GM12892 (cell line): ENCODE measurements around the gene CCNK.

Experiments
- POLR2A ChIP-seq: IDR thresholded peaks from 2 replicates; pipeline ENCODE4 v1.6.1; 2011; ENCODE audit warnings: low read depth, low read length, control low read depth
- POLR2AphosphoS5 ChIP-seq: IDR thresholded peaks from 2 replicates; pipeline ENCODE4 v1.6.1; 2011; ENCODE audit warnings: low read depth, low read length, control low read depth
- TAF1 ChIP-seq: IDR thresholded peaks from 2 replicates; pipeline ENCODE4 v1.6.1; 2011; ENCODE audit warnings: low read depth, mild to moderate bottlenecking, control low read depth, low read length, borderline replicate concordance

DNA sequence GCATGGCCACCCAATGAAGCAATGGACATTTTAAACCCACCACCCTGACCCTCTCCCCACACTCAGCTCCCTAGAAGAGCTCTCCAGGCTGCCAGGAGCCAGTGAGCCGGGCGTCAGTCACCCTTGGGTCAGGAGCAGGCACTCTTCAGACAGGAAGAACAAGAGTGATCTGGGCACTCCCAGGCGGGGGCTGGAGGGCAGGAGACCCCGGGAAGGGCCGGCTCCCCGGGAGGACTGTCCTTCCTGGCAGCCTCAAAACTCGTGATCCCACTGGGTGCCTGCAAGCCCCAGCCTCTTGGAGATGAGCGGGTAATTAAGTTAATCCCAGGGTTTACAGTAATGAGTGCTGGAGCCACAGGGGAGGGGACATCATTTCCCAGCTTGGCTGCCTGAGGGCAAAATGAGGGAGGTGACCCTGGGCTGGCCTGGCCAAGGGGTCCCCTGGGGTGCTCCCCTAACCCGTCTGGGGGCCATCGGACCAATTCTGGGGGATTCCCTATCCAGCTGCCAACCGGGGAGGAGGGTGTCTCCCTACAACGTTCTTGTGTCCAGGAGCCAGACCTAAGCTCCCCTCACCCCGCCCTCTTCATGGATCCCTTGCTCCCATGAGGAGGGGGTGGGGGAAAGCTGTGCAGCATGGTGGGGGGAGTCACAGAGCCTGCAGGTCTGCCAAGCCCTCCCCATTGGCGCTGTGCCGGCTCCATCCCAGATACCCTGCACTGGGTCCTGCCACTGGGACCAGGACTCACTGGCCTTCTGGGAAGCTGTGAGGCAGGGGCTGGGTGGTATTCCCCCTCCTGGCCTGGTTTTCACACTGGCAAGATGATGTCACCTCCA lies 59.2 kb downstream of the CCNK start:
- TF ChIP-seq POLR2AphosphoS5 = no peak
- TF ChIP-seq POLR2A = no peak
- TF ChIP-seq TAF1 = no peak
